ENCODE data around the gene EPHA6. TPM values are rescaled to one million over a fixed set of nuclear protein-coding genes. Genes with fewer than 3 reads are reported as not detected.

Gene EPHA6
- total and polyA plus RNA-seq, 7 donors, result 0.04 TPM; not detected in 6

DNA sequence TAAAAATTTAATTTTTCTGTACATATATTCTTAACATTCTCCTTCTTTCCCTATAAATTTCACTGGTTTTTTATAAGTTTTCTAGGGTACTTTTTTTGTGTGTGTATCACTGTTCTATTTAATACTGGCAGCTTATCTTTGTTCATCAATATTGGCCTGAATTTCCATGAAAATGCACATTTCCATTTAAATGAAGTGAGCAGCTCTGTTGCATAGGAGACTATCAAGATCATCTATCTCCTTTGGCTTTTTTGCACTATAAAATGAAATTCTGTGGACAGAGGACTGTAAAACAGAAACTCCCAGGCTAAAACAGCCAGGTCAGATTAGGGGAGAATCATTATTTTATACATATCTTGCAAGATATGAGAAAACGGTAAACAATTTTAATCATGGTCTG is 673.2 kb downstream of the EPHA6 start:
- H3K27ac ChIP-seq, result no peak overlapping the region
- no peaks in the 10 kb centered on the region for H3K36me3 ChIP-seq (ENCODE audit: insufficient read depth in 1 of 2, low read depth in 1 of 2)
- H3K4me3 ChIP-seq, result no peak overlapping the region
- ATAC-seq, result no peak
- no peak for TF ChIP-seq CTCF (IDR thresholded peaks at IDR 0.05)
- DNase-seq, result no peak
- H3K27me3 ChIP-seq (ENCODE audit: insufficient read depth in 3 of 3, low read length in 2 of 3), result no peaks in the 10 kb centered on the region
- no peaks in the 10 kb centered on the region for H3K9me3 ChIP-seq
- 91 to 96% (median 93%) methylated on average over 1 of the region's 1 CpG for WGBS, 3 donors
- no peaks in the 10 kb centered on the region for H3K4me1 ChIP-seq
- intact Hi-C loops (cut with DNase I), result no loop called here

GRCh38 chr3:97488741-97489140 is 674.3 kb downstream of the EPHA6 start:
- Histone ChIP-seq H3K9me3 (no peaks in the 10 kb centered on the region), H3K27ac (no peak overlapping the region), H3K4me3 (no peak overlapping the region), H3K27me3 (ENCODE audit: insufficient read depth in 3 of 3, low read length in 2 of 3) (no peaks in the 10 kb centered on the region), H3K36me3 (ENCODE audit: insufficient read depth in 1 of 2, low read depth in 1 of 2) (no peaks in the 10 kb centered on the region), H3K4me1 (no peaks in the 10 kb centered on the region)
- WGBS, 3 donors, result 86 to 87% (median 87%) methylated on average over 1 of the region's 1 CpG
- intact Hi-C loops (cut with DNase I), result no loop called here
- DNase-seq (no peak), ATAC-seq (no peak)
- TF ChIP-seq CTCF (IDR thresholded peaks at IDR 0.05), result no peak

GRCh38 chr3:97495896-97496295 is 681.5 kb downstream of the EPHA6 start:
- H3K27ac ChIP-seq, result no peak overlapping the region
- no peak for DNase-seq
- H3K4me1 ChIP-seq, result no peaks in the 10 kb centered on the region
- TF ChIP-seq CTCF (IDR thresholded peaks at IDR 0.05), result no peak
- 69 to 76% (median 72%) methylated on average over 5 of the region's 5 CpGs for WGBS, 3 donors
- no peaks in the 10 kb centered on the region for H3K36me3 ChIP-seq (ENCODE audit: insufficient read depth in 1 of 2, low read depth in 1 of 2)
- intact Hi-C loops (cut with DNase I), result no loop called here
- no peaks in the 10 kb centered on the region for H3K27me3 ChIP-seq (ENCODE audit: insufficient read depth in 3 of 3, low read length in 2 of 3)
- no peaks in the 10 kb centered on the region for H3K9me3 ChIP-seq
- no peak overlapping the region for H3K4me3 ChIP-seq
- no peak for ATAC-seq

GRCh38 chr3:97497138-97497537 is 682.7 kb downstream of the EPHA6 start:
- WGBS, 3 donors, result 86 to 92% (median 90%) methylated on average over 1 of the region's 1 CpG
- no peak for TF ChIP-seq CTCF (IDR thresholded peaks at IDR 0.05)
- no peaks in the 10 kb centered on the region for H3K9me3 ChIP-seq
- DNase-seq, result no peak
- intact Hi-C loops (cut with DNase I), result no loop called here
- no peaks in the 10 kb centered on the region for H3K27me3 ChIP-seq (ENCODE audit: insufficient read depth in 3 of 3, low read length in 2 of 3)
- ATAC-seq, result no peak
- no peak overlapping the region for H3K4me3 ChIP-seq
- no peak overlapping the region for H3K27ac ChIP-seq
- no peaks in the 10 kb centered on the region for H3K4me1 ChIP-seq
- H3K36me3 ChIP-seq (ENCODE audit: insufficient read depth in 1 of 2, low read depth in 1 of 2), result no peaks in the 10 kb centered on the region

GRCh38 chr3:97504463-97504862 is 690.1 kb downstream of the EPHA6 start:
- peaks cover 7% of the 10 kb centered on the region for H3K9me3 ChIP-seq
- DNase-seq, result no peak
- H3K4me3 ChIP-seq, result no peak overlapping the region
- ATAC-seq, result no peak
- WGBS, 3 donors, result 90 to 96% (median 95%) methylated on average over 2 of the region's 2 CpGs
- no peaks in the 10 kb centered on the region for H3K27me3 ChIP-seq (ENCODE audit: insufficient read depth in 3 of 3, low read length in 2 of 3)
- TF ChIP-seq CTCF (IDR thresholded peaks at IDR 0.05), result no peak
- no peak overlapping the region for H3K27ac ChIP-seq
- H3K4me1 ChIP-seq, result no peaks in the 10 kb centered on the region
- no peaks in the 10 kb centered on the region for H3K36me3 ChIP-seq (ENCODE audit: insufficient read depth in 1 of 2, low read depth in 1 of 2)
- intact Hi-C loops (cut with DNase I), result no loop called here
